CD14-positive monocyte (primary cell): Measurements from ENCODE around the gene CD302. TPM values are rescaled to one million over a fixed set of nuclear protein-coding genes. Genes with fewer than 3 reads are reported as not detected.
A peak's percentile ranks its signal among the peaks of the same experiment; 100 is the strongest.

Source experiments
- DNase-seq, 3 donors: peaks; one replicate each; pipeline ENCODE4 v3.0.0-alpha.2; 2011 to 2022
- H2AFZ ChIP-seq: 2 replicates; pipeline ENCODE4 v1.6.0; 2012; ENCODE audit warnings: mild to moderate bottlenecking, low read depth, low read length, inconsistent platforms; ENCODE audit not compliant: insufficient read depth, poor library complexity, severe bottlenecking
- H3K27ac ChIP-seq, 2 donors: 1 replicate in 1 of 2; 2 replicates in 1 of 2; pipeline ENCODE4 v1.5.1; 2012 to 2013; ENCODE audit warnings: low read length in 2 of 2, control low read depth in 1 of 2, inconsistent platforms in 1 of 2, low read depth in 1 of 2, mild to moderate bottlenecking in 1 of 2
- H3K27me3 ChIP-seq, 2 donors: one replicate each; pipeline versions ENCODE4 v1.6.0 to v1.6.1; 2011 to 2013; ENCODE audit warnings: low read length in 2 of 2; ENCODE audit not compliant: control insufficient read depth in 2 of 2, insufficient read depth in 2 of 2
- H3K36me3 ChIP-seq, 2 donors: replicated peaks in 1 of 2; 1 replicate in 1 of 2; 2 replicates in 1 of 2; pipeline versions ENCODE4 v1.5.1 to v1.6.1; 2012 to 2013; ENCODE audit warnings: low read length in 2 of 2, control low read depth in 1 of 2, inconsistent platforms in 1 of 2, mild to moderate bottlenecking in 1 of 2; ENCODE audit not compliant: insufficient read depth in 2 of 2, control insufficient read depth in 1 of 2
- H3K4me1 ChIP-seq, 2 donors: 1 replicate in 1 of 2; 2 replicates in 1 of 2; pipeline versions ENCODE4 v1.5.1 to v1.6.1; 2012 to 2013; ENCODE audit warnings: low read length in 2 of 2, control low read depth in 1 of 2, inconsistent platforms in 1 of 2, mild to moderate bottlenecking in 1 of 2, moderate library complexity in 1 of 2; ENCODE audit not compliant: insufficient read depth in 2 of 2, control insufficient read depth in 1 of 2
- H3K4me2 ChIP-seq: replicated peaks from 2 replicates; pipeline ENCODE3; 2012; ENCODE audit warnings: low read length, moderate library complexity, mild to moderate bottlenecking; ENCODE audit not compliant: poor library complexity, severe bottlenecking; ENCODE audit errors: extremely low read depth
- H3K4me3 ChIP-seq, 3 experiments: fragments of 200-600 bp in 1 of 3; sonication (generic) in 1 of 3; replicated peaks in 1 of 3; 1 replicate in 2 of 3; 2 replicates in 1 of 3; pipeline ENCODE4 v1.5.1; 2011 to 2013; ENCODE audit warnings: low read length in 3 of 3, mild to moderate bottlenecking in 3 of 3, control low read depth in 2 of 3, low read depth in 2 of 3, inconsistent platforms in 1 of 3, moderate library complexity in 1 of 3
- H3K79me2 ChIP-seq: 2 replicates; pipeline ENCODE4 v1.6.0; 2012; ENCODE audit warnings: mild to moderate bottlenecking, control low read depth, inconsistent platforms, low read length, moderate library complexity; ENCODE audit not compliant: insufficient read depth
- H3K9ac ChIP-seq: 2 replicates; pipeline ENCODE4 v1.6.0; 2017; ENCODE audit warnings: low read length, mild to moderate bottlenecking; ENCODE audit not compliant: insufficient read depth, poor library complexity, severe bottlenecking
- H3K9me3 ChIP-seq, 2 donors: replicated peaks in 1 of 2; 1 replicate in 1 of 2; 2 replicates in 1 of 2; pipeline versions ENCODE4 v1.5.1 to v1.6.1; 2012 to 2013; ENCODE audit warnings: low read length in 2 of 2, control low read depth in 1 of 2; ENCODE audit not compliant: control insufficient read depth in 1 of 2, insufficient read depth in 1 of 2
- H4K20me1 ChIP-seq: 2 replicates; pipeline ENCODE4 v1.6.0; 2012; ENCODE audit warnings: mild to moderate bottlenecking, low read length, control low read depth, moderate library complexity; ENCODE audit not compliant: insufficient read depth
- H3K27ac Mint-ChIP-seq, 7 donors: one replicate each; pipeline ENCODE4 v1.8.0; 2020; ENCODE audit warnings: mild to moderate bottlenecking in 7 of 7, mixed read lengths in 7 of 7, moderate library complexity in 6 of 7, inconsistent platforms in 2 of 7
- H3K27me3 Mint-ChIP-seq, 3 donors: one replicate each; pipeline ENCODE4 v1.8.0; 2021 to 2022; ENCODE audit warnings: low read depth in 3 of 3, mild to moderate bottlenecking in 3 of 3, mixed read lengths in 3 of 3, moderate library complexity in 3 of 3, inconsistent platforms in 1 of 3
- H3K36me3 Mint-ChIP-seq, 2 donors: one replicate each; pipeline ENCODE4 v1.8.0; 2020; ENCODE audit warnings: mixed read lengths in 2 of 2, inconsistent platforms in 1 of 2, mild to moderate bottlenecking in 1 of 2
- H3K4me1 Mint-ChIP-seq: one replicate; pipeline ENCODE4 v1.8.0; 2020; ENCODE audit warnings: mild to moderate bottlenecking, mixed read lengths
- H3K4me3 Mint-ChIP-seq, 2 donors: one replicate each; pipeline ENCODE4 v1.8.0; 2020; ENCODE audit warnings: mild to moderate bottlenecking in 2 of 2, mixed read lengths in 2 of 2, moderate library complexity in 1 of 2
- H3K9me3 Mint-ChIP-seq, 7 donors: one replicate each; pipeline ENCODE4 v1.8.0; 2020 to 2022; ENCODE audit warnings: mixed read lengths in 7 of 7, mild to moderate bottlenecking in 6 of 7, moderate library complexity in 6 of 7, inconsistent platforms in 2 of 7
- WGBS: methylation state at CpG from one replicate; pipeline ENCODE4 v1.1.5; 2013; ENCODE audit warnings: missing lambda C conversion rate; ENCODE audit not compliant: insufficient coverage; 5-methylcytosine and 5-hydroxymethylcytosine counted together
- intact Hi-C, 2 donors: fragments of 100-400 bp; cut with micrococcal nuclease; formaldehyde crosslinking; loops; one replicate each; pipeline versions ENCODE4 v1.15.0 to v1.15.1; 2023
- polyA plus RNA-seq, 3 donors: library from polyadenylated mRNA; depleted of rRNA in 1 of 3; unstranded in 2 of 3; stranded (reverse) in 1 of 3; fragments of 300-500 nt in 2 of 3; fragments of >200 nt in 1 of 3; fragmentation: Illumina TruSeq in 2 of 3; gene quantifications; 1 replicate in 2 of 3; 2 replicates in 1 of 3; pipeline ENCODE4 v1.2.3, GENCODE V29; 2012 to 2021
- TF ChIP-seq, protein P1 (sequence below): fragments of 200-600 bp; IDR thresholded peaks from one replicate; pipeline ENCODE4 v1.8.0; 2022; ENCODE audit warnings: antibody characterized with exemption, mild to moderate bottlenecking

The CD302 gene
- polyA plus RNA-seq, 3 donors = 90.3 to 214 (median 146) TPM

DNA sequence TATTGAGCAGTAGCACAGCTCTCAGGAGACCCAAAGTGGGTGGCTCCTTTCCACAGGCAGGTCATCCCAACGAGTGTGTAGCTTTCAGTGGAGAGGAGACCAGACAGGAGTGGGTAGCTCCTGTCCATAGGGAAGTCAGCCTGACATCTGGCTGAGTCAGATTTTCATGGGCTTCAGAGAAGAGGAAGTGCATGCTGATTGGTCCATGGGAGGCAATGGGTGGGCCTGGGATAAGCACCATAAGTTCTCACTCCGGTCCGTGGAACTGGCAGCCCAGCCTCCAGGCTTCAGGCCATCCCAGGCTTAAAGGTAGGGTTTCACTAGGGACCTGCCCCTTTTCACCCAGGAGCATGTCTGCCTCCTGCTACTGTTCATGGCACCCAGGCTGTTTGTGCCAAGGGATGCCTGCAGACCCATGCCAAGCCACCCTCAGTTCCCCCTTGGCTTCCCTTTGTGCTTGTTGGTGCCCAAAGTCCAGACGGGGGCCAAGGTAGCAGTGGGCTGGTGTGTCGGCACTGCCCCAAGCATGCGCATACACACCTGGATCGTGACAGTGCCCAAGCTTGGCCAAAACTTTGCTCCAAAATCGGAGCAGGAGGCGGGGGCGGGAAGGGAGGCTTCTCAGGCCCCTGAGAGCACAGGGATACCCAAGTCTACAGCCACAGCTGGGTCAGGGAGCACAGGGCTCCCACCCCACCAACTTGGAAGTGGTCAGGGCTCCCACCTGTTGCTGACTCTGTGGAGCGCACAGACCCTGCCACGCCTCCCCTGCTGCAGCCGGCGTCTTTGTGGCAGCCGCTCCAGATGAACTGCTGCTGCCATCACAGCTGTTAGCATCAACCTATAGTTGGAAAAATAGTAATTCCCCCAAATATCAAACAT is 59.3 kb downstream of the CD302 start:
- WGBS = 88% methylated on average over 12 of the region's 15 CpGs
- peak; percentile 21 to 50 (median 46) for DNase-seq
- TF ChIP-seq, protein P1, sequence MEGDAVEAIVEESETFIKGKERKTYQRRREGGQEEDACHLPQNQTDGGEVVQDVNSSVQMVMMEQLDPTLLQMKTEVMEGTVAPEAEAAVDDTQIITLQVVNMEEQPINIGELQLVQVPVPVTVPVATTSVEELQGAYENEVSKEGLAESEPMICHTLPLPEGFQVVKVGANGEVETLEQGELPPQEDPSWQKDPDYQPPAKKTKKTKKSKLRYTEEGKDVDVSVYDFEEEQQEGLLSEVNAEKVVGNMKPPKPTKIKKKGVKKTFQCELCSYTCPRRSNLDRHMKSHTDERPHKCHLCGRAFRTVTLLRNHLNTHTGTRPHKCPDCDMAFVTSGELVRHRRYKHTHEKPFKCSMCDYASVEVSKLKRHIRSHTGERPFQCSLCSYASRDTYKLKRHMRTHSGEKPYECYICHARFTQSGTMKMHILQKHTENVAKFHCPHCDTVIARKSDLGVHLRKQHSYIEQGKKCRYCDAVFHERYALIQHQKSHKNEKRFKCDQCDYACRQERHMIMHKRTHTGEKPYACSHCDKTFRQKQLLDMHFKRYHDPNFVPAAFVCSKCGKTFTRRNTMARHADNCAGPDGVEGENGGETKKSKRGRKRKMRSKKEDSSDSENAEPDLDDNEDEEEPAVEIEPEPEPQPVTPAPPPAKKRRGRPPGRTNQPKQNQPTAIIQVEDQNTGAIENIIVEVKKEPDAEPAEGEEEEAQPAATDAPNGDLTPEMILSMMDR = no peak
- H3K27ac Mint-ChIP-seq = peak overlapping the region; percentile 2 to 85 (median 68)
- H4K20me1 ChIP-seq = peaks cover 100% of the 10 kb centered on the region
- no peak overlapping the region for H3K4me3 Mint-ChIP-seq
- no peak overlapping the region for H3K9ac ChIP-seq
- no peak overlapping the region for H3K4me3 ChIP-seq
- intact Hi-C loops = no loop called here
- H3K4me1 Mint-ChIP-seq = peaks cover 11% of the 10 kb centered on the region
- peaks cover 33 to 98% of the 10 kb centered on the region in 2 donors for H3K36me3 ChIP-seq
- H3K9me3 Mint-ChIP-seq = peaks cover 0 to 3% (median 0%) of the 10 kb centered on the region in 7 donors
- no peak overlapping the region for H2AFZ ChIP-seq
- peak overlapping the region in 1 of 2 donors; percentile 36 for H3K27ac ChIP-seq
- no peaks in the 10 kb centered on the region for H3K9me3 ChIP-seq
- no peaks in the 10 kb centered on the region for H3K4me1 ChIP-seq
- no peaks in the 10 kb centered on the region for H3K27me3 ChIP-seq
- peaks cover 58 to 71% of the 10 kb centered on the region in 2 donors for H3K36me3 Mint-ChIP-seq
- no peak overlapping the region for H3K4me2 ChIP-seq
- H3K79me2 ChIP-seq = peaks cover 100% of the 10 kb centered on the region
- H3K27me3 Mint-ChIP-seq = no peaks in the 10 kb centered on the region

DNA sequence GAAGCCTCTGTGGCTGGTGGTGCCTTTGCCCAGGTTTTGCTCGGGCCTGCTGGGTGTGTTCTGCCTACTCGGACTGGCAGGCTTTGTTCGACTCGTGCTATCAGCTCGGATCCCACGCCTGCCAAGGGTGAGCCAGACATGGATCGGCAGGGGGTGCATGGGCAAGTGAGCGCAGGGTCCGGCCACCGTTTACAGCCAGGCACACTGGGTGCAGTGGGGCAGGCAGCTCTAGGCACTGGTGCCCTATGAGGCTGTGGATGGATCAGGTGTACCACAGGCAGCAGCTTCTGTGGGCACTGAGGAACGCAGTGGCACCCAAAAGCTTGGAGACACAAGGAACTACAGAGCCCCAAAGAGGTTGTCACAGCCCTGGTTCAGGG is 60.1 kb downstream of the CD302 start:
- TF ChIP-seq, protein P1 = no peak
- Histone ChIP-seq H4K20me1 (peaks cover 100% of the 10 kb centered on the region), H3K79me2 (peaks cover 100% of the 10 kb centered on the region), H3K4me2 (no peak overlapping the region), H3K9ac (no peak overlapping the region), H2AFZ (no peak overlapping the region), H3K36me3 (peaks cover 29 to 98% of the 10 kb centered on the region in 2 donors), H3K27me3 (no peaks in the 10 kb centered on the region), H3K4me3 (no peak overlapping the region), H3K4me1 (no peaks in the 10 kb centered on the region), H3K27ac (peak overlapping the region in 1 of 2 donors; percentile 36), H3K9me3 (no peaks in the 10 kb centered on the region)
- Mint-ChIP-seq H3K9me3 (peaks cover 0 to 3% (median 0%) of the 10 kb centered on the region in 7 donors), H3K27me3 (no peaks in the 10 kb centered on the region), H3K4me3 (no peak overlapping the region), H3K4me1 (peaks cover 11% of the 10 kb centered on the region), H3K36me3 (peaks cover 57 to 69% of the 10 kb centered on the region in 2 donors), H3K27ac (peak overlapping the region in 6 of 7 donors; percentile 51 to 85 (median 73))
- intact Hi-C loops = no loop called here
- 95% methylated on average over 11 of the region's 11 CpGs for WGBS
- no peak for DNase-seq
